Sigmoid colon (tissue), 7 donors: ENCODE data around the gene TVP23A. TPM values are rescaled to one million over a fixed set of nuclear protein-coding genes. Genes with fewer than 3 reads are reported as not detected.

Source experiments
- DNase-seq: peaks from one replicate; pipeline ENCODE4 v3.0.0-alpha.2; 2019
- H3K27ac ChIP-seq, 4 donors: fragments of 200-600 bp; sonication (generic); one replicate each; pipeline ENCODE4 v1.5.1; 2016 to 2019; ENCODE audit warnings: mild to moderate bottlenecking in 1 of 4
- H3K27me3 ChIP-seq, 3 donors: fragments of 200-600 bp; sonication (generic); one replicate each; pipeline ENCODE4 v1.5.1; 2019; ENCODE audit warnings: mild to moderate bottlenecking in 1 of 3
- H3K36me3 ChIP-seq, 4 donors: fragments of 200-600 bp; sonication (generic); one replicate each; pipeline ENCODE4 v1.5.1; 2016 to 2019
- H3K4me1 ChIP-seq, 4 donors: fragments of 200-600 bp; sonication (generic); one replicate each; pipeline ENCODE4 v1.5.1; 2017 to 2019
- H3K4me3 ChIP-seq, 4 donors: fragments of 200-600 bp; sonication (generic); one replicate each; pipeline ENCODE4 v1.5.1; 2017 to 2019; ENCODE audit warnings: mild to moderate bottlenecking in 2 of 4, moderate library complexity in 1 of 4
- H3K9me3 ChIP-seq, 4 donors: fragments of 200-600 bp in 3 of 4; sonication (generic) in 3 of 4; one replicate each; pipeline versions ENCODE4 v1.5.1 to v1.6.1; 2013 to 2019
- CTCF ChIP-seq, 4 experiments: fragments of 450-650 bp in 3 of 4; fragments of 200-600 bp in 1 of 4; IDR thresholded peaks; one replicate each; pipeline ENCODE4 v1.5.1; 2016 to 2019; ENCODE audit warnings: antibody characterized with exemption in 4 of 4, mild to moderate bottlenecking in 3 of 4, moderate library complexity in 2 of 4
- EP300 ChIP-seq, 4 donors: sonication (generic); formaldehyde crosslinking; IDR thresholded peaks; one replicate each; pipeline ENCODE4 v1.6.1; 2017; ENCODE audit warnings: antibody characterized with exemption in 4 of 4
- POLR2A ChIP-seq, 2 donors: fragments of 450-650 bp; IDR thresholded peaks; one replicate each; pipeline ENCODE4 v1.6.1; 2016; ENCODE audit warnings: antibody characterized with exemption in 2 of 2, mild to moderate bottlenecking in 2 of 2, moderate library complexity in 2 of 2
- POLR2AphosphoS5 ChIP-seq, 4 donors: sonication (generic); formaldehyde crosslinking; IDR thresholded peaks; one replicate each; pipeline ENCODE4 v1.6.1; 2017; ENCODE audit warnings: antibody characterized with exemption in 4 of 4
- WGBS, 2 donors: extraction: QIAGEN DNeasy Blood & Tissue Kit; methylation state at CpG; one replicate each; pipeline ENCODE4 v1.1.7; 2013; 5-methylcytosine and 5-hydroxymethylcytosine counted together
- intact Hi-C: fragments of 100-400 bp; cut with DNase I; formaldehyde crosslinking; loops from one replicate; pipeline ENCODE4 v1.15.1; 2023
- polyA plus RNA-seq, 3 donors: library from polyadenylated mRNA; stranded (reverse); fragments of 200-250 nt; gene quantifications; one replicate each; pipeline ENCODE4 v1.2.3, GENCODE V29; 2013
- total RNA-seq, 4 donors: library from RNA; depleted of rRNA; stranded (reverse); fragments of >200 nt; gene quantifications; one replicate each; pipeline ENCODE4 v1.1.0, GENCODE V29; 2016
- donor health status: healthy with polysubstance abuse.
- donor health status: Bipolar disorder and iron deficiency.
- donor health status: healthy.

Gene TVP23A
- under 1 TPM in 3 of 4 donors, not detected in 1; 0.14 to 0.83 (median 0.71) TPM for total RNA-seq
- polyA plus RNA-seq, result under 1 TPM in 2 of 3 donors, not detected in 1; 0.46 to 0.98 TPM

- peaks cover 0 to 19% (median 12%) of the 10 kb centered on the region in 3 donors for H3K27me3 ChIP-seq
- H3K4me3 ChIP-seq, result peak within 1 kb of the TSS; percentile 12 to 43 (median 32)
- no peak within 1 kb of the TSS for H3K27ac ChIP-seq
- no peaks in the 10 kb centered on the region for H3K36me3 ChIP-seq
- DNase-seq, result no peak
- TF ChIP-seq POLR2A (IDR thresholded peaks at IDR 0.05), result no peak
- no peak for TF ChIP-seq CTCF (IDR thresholded peaks at IDR 0.05)
- TF ChIP-seq POLR2AphosphoS5 (IDR thresholded peaks at IDR 0.05), result no peak
- no peak for TF ChIP-seq EP300 (IDR thresholded peaks at IDR 0.05)
- WGBS, 2 donors, result 36 to 48% methylated on average over 64 of the region's 64 CpGs
- no peaks in the 10 kb centered on the region for H3K9me3 ChIP-seq
- intact Hi-C loops, result no loop called here
- peaks cover 0 to 7% (median 0%) of the 10 kb centered on the region in 4 donors for H3K4me1 ChIP-seq
These were observed at the start of gene TVP23A for GRCh38 chr16:10817963-10818941. TVP23A (minus strand) TSS chr16:10818794; CDS start chr16:10818493, 301 bp downstream.

GRCh38 chr16:10868104-10868595 is 49.6 kb upstream of the TVP23A start:
- DNase-seq, result no peak
- Histone ChIP-seq H3K27ac (peak overlapping the region in 2 of 4 donors; percentile 29 to 59), H3K36me3 (no peaks in the 10 kb centered on the region), H3K9me3 (no peaks in the 10 kb centered on the region), H3K27me3 (no peaks in the 10 kb centered on the region), H3K4me1 (no peaks in the 10 kb centered on the region), H3K4me3 (no peak overlapping the region)
- TF ChIP-seq CTCF (IDR thresholded peaks at IDR 0.05), result no peak
- TF ChIP-seq POLR2AphosphoS5 (IDR thresholded peaks at IDR 0.05), result no peak
- no peak for TF ChIP-seq POLR2A (IDR thresholded peaks at IDR 0.05)
- TF ChIP-seq EP300 (IDR thresholded peaks at IDR 0.05), result no peak
- intact Hi-C loops, result no loop called here
- 65 to 82% methylated on average over 6 of the region's 6 CpGs for WGBS, 2 donors

GRCh38 chr16:10867199-10867598 is 48.6 kb upstream of the TVP23A start:
- H3K4me1 ChIP-seq, result no peaks in the 10 kb centered on the region
- intact Hi-C loops, result no loop called here
- H3K27me3 ChIP-seq, result no peaks in the 10 kb centered on the region
- TF ChIP-seq CTCF (IDR thresholded peaks at IDR 0.05) (no peak), POLR2A (IDR thresholded peaks at IDR 0.05) (no peak), EP300 (IDR thresholded peaks at IDR 0.05) (no peak), POLR2AphosphoS5 (IDR thresholded peaks at IDR 0.05) (no peak)
- DNase-seq, result no peak
- no peak overlapping the region for H3K4me3 ChIP-seq
- H3K9me3 ChIP-seq, result no peaks in the 10 kb centered on the region
- H3K36me3 ChIP-seq, result no peaks in the 10 kb centered on the region
- H3K27ac ChIP-seq, result no peak overlapping the region
- 70 to 91% methylated on average over 6 of the region's 6 CpGs for WGBS, 2 donors

GRCh38 chr16:10865991-10866966 is 47.7 kb upstream of the TVP23A start:
- Histone ChIP-seq H3K9me3 (no peaks in the 10 kb centered on the region), H3K4me1 (no peaks in the 10 kb centered on the region), H3K27me3 (no peaks in the 10 kb centered on the region), H3K36me3 (no peaks in the 10 kb centered on the region), H3K4me3 (no peak overlapping the region), H3K27ac (peak overlapping the region in 1 of 4 donors; percentile 21)
- intact Hi-C loops, result no loop called here
- no peak for DNase-seq
- TF ChIP-seq EP300 (IDR thresholded peaks at IDR 0.05) (no peak), POLR2A (IDR thresholded peaks at IDR 0.05) (no peak), CTCF (IDR thresholded peaks at IDR 0.05) (no peak), POLR2AphosphoS5 (IDR thresholded peaks at IDR 0.05) (no peak)
- WGBS, 2 donors, result 84 to 91% methylated on average over 13 of the region's 13 CpGs
